Measurements from ENCODE around the gene SPAG9. TPM values are rescaled to one million over a fixed set of nuclear protein-coding genes. Genes with fewer than 3 reads are reported as not detected.

Gene SPAG9, protein sequence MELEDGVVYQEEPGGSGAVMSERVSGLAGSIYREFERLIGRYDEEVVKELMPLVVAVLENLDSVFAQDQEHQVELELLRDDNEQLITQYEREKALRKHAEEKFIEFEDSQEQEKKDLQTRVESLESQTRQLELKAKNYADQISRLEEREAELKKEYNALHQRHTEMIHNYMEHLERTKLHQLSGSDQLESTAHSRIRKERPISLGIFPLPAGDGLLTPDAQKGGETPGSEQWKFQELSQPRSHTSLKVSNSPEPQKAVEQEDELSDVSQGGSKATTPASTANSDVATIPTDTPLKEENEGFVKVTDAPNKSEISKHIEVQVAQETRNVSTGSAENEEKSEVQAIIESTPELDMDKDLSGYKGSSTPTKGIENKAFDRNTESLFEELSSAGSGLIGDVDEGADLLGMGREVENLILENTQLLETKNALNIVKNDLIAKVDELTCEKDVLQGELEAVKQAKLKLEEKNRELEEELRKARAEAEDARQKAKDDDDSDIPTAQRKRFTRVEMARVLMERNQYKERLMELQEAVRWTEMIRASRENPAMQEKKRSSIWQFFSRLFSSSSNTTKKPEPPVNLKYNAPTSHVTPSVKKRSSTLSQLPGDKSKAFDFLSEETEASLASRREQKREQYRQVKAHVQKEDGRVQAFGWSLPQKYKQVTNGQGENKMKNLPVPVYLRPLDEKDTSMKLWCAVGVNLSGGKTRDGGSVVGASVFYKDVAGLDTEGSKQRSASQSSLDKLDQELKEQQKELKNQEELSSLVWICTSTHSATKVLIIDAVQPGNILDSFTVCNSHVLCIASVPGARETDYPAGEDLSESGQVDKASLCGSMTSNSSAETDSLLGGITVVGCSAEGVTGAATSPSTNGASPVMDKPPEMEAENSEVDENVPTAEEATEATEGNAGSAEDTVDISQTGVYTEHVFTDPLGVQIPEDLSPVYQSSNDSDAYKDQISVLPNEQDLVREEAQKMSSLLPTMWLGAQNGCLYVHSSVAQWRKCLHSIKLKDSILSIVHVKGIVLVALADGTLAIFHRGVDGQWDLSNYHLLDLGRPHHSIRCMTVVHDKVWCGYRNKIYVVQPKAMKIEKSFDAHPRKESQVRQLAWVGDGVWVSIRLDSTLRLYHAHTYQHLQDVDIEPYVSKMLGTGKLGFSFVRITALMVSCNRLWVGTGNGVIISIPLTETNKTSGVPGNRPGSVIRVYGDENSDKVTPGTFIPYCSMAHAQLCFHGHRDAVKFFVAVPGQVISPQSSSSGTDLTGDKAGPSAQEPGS (N-terminal part only)
- 134 and 148 TPM in 2 replicates for total RNA-seq

DNA sequence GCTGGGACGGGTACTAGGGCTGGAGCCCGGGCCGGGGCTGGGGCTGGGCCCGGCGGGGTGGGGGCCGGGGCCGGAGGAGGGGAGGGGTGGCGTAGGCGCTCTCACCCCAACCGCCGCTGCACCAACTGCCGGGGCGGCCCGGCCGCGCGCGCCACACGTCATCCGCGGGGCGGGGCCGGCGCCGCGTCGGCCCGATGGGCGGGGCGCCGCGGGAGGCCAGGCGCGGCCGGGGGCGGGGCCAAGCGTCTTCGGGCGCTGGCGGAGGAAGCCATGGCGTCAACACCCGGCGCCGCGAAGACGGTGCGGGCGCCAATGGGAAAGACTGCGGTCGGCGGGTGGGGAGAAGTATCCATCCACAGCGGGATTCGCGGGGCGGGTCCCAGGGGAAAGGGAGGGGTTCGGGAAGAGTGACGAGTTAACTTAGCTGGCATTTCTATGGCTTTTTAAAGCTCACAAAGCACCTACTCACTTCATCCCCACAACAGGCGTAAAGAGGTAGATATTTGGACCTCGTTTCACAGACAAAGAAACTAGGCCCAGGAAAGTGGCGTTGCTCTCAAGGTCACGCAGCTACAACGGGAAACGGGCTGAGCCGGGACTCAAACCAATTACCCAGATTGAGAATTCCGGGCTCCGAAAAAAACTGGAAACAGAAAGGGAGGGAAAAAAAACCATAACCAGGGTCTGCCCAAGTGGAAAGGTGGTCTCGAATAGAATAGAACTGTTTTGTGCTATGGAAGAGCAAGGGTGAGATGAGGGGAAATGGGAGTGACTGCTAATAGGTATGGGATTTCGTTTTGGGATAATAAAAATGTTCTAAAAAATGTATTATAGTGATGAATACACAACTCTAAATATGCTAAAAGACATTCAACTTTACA is at the start of gene SPAG9:
Gene SPAG9, minus strand, starts transcription at position 130 of the 881 bp plus-strand sequence. CDS start 212 bp downstream, outside the sequence.

DNA sequence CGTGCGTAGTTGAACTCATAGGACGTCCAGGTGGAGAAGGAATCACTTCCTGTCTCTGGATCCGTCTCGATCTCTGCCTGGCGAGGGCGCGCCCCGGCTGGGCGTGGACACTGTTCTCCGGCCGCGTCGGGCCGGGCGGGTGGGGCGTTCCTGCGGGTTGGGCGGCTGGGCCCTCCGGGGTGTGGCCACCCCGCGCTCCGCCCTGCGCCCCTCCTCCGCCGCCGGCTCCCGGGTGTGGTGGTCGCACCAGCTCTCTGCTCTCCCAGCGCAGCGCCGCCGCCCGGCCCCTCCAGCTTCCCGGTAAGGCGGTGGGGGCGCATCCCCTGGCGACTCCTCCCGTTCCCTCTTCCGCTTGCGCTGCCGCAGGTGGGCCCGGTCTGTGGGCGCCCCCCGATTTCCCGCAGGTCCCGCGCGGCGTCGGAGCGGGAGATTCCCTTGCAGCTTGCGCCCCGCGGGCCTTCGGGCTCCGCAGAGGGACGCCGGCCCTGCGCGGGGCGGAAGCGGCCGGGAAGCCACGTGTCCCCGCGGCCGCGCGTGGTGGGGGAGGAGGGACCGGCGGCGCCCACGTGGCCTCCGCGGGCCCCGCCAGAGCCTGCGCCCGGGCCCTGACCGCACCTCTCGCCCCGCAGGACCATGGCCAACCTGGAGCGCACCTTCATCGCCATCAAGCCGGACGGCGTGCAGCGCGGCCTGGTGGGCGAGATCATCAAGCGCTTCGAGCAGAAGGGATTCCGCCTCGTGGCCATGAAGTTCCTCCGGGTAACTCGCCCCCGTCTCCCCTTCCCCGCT is 45.7 kb upstream of the SPAG9 start, which contains the start of gene NME2:
Gene NME2, plus strand, starts transcription at position 214 of the 789 bp plus-strand sequence. Its CDS starts 420 bp downstream, at position 634.

DNA sequence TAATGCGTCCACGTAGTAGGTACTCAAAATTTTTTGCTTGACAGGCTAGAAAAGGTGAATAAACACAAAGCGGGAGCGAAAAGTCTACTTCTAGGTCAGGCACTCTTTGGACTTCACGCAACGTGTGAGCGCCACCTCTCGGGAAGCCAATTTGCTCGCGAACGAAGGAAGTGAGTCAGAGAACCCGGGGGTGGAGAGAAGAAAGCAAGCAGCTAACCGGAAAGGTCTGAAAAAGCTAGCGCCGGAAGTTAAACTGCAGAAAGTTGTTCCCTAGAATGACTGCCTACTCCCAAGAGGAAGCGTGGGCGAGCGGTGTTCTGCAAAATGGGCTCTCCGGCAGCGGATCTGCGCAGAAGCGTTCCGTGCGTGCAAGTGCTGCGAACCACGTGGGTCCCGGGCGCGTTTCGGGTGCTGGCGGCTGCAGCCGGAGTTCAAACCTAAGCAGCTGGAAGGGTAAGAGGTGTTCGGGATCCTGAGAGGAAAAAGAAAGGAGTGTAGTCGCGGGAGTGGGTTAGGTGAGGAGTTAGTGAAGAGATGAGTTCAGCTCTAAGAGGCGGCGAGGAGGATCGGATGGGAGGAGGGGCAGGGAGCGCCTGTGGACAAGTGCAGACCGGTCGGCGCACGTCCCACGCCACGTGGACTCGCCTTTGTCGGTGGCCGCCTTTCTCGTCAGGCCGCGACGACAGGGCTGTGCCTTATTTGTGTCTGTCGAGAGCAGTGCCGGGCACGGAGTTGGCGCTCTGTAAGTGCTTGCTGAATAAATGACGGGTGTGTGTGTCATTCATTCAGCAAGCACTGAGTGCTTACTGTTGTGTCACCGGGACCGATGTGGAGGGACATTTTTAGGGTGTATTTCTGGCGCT is 32.8 kb upstream of the SPAG9 start, which contains the start of gene NME1:
Gene NME1, plus strand, starts transcription at position 350 of the 863 bp plus-strand sequence. CDS start 2,096 bp downstream, outside the sequence.

Other genes starting within 250 kb of the SPAG9 start
- gene NME1, start 32.7 kb upstream of the SPAG9 start, total RNA-seq = 55.6 and 96.0 TPM in 2 replicates
- 473 and 509 TPM in 2 replicates for gene NME2, start 45.5 kb upstream of the SPAG9 start, total RNA-seq
- 10.9 and 11.1 TPM in 2 replicates for gene MBTD1, start 139.2 kb upstream of the SPAG9 start, total RNA-seq
- gene UTP18, start 139.7 kb upstream of the SPAG9 start, total RNA-seq = 18.8 and 24.1 TPM in 2 replicates